ENCODE data around the gene MAP2K3. TPM values are rescaled to one million over a fixed set of nuclear protein-coding genes. Genes with fewer than 3 reads are reported as not detected.
"Not testable (repeated sequence)": the region's sequence is repeated elsewhere in the genome, so short reads cannot be mapped to it uniquely, and the experiment has no call there.

The MAP2K3 gene
- total RNA-seq, 1 experiment from 2014 or later = 50.9 TPM

- H3K4me1 Mint-ChIP-seq (ENCODE audit: low read depth, unreplicated experiment); H3K9me3 ChIP-seq; BruUV-seq (replicated peaks); H3K9me3 Mint-ChIP-seq (ENCODE audit: unreplicated experiment); DNase-seq; H3K36me3 Mint-ChIP-seq (ENCODE audit: insufficient read depth, unreplicated experiment); H3K4me3 ChIP-seq (ENCODE audit: low read depth, low read length); H3K4me3 Mint-ChIP-seq (ENCODE audit: unreplicated experiment); intact Hi-C loops (cut with micrococcal nuclease; ENCODE audit: unreplicated experiment); H3K27me3 Mint-ChIP-seq (ENCODE audit: insufficient read depth, unreplicated experiment); POLR2A ChIA-PET; H3K36me3 ChIP-seq (ENCODE audit: control insufficient read depth, insufficient read depth, low read length); H3K4me1 ChIP-seq; H3K27ac Mint-ChIP-seq (ENCODE audit: unreplicated experiment); CTCF ChIA-PET; H3K27me3 ChIP-seq (replicated peaks; ENCODE audit: control insufficient read depth, insufficient read depth, low read length): not testable (repeated sequence)
Measured at GRCh38 chr17:21316887-21317500, 32.5 kb downstream of the MAP2K3 start.

- H3K4me1 ChIP-seq; H3K4me1 Mint-ChIP-seq (ENCODE audit: low read depth, unreplicated experiment); H3K4me3 ChIP-seq (ENCODE audit: low read depth, low read length); H3K27me3 ChIP-seq (replicated peaks; ENCODE audit: control insufficient read depth, insufficient read depth, low read length); H3K36me3 ChIP-seq (ENCODE audit: control insufficient read depth, insufficient read depth, low read length); intact Hi-C loops (cut with micrococcal nuclease; ENCODE audit: unreplicated experiment); POLR2A ChIA-PET; DNase-seq; H3K9me3 ChIP-seq; H3K9me3 Mint-ChIP-seq (ENCODE audit: unreplicated experiment); CTCF ChIA-PET; H3K36me3 Mint-ChIP-seq (ENCODE audit: insufficient read depth, unreplicated experiment); H3K4me3 Mint-ChIP-seq (ENCODE audit: unreplicated experiment); BruUV-seq (replicated peaks); H3K27ac Mint-ChIP-seq (ENCODE audit: unreplicated experiment); H3K27me3 Mint-ChIP-seq (ENCODE audit: insufficient read depth, unreplicated experiment): not testable (repeated sequence)
Measured at GRCh38 chr17:21317821-21318220, 33.3 kb downstream of the MAP2K3 start.

GRCh38 chr17:21318439-21318838 is 33.9 kb downstream of the MAP2K3 start:
- Mint-ChIP-seq H3K27me3 (ENCODE audit: insufficient read depth, unreplicated experiment) (peaks cover 4% of the 10 kb centered on the region), H3K4me1 (ENCODE audit: low read depth, unreplicated experiment) (peaks cover 7% of the 10 kb centered on the region), H3K27ac (ENCODE audit: unreplicated experiment) (no peak overlapping the region), H3K4me3 (ENCODE audit: unreplicated experiment) (no peak overlapping the region), H3K9me3 (ENCODE audit: unreplicated experiment) (no peaks in the 10 kb centered on the region), H3K36me3 (ENCODE audit: insufficient read depth, unreplicated experiment) (peaks cover 6% of the 10 kb centered on the region)
- no peak for DNase-seq
- CTCF ChIA-PET = no interaction called here
- H3K36me3 ChIP-seq (ENCODE audit: control insufficient read depth, insufficient read depth, low read length) = no peaks in the 10 kb centered on the region
- no peak overlapping the region for H3K4me3 ChIP-seq (ENCODE audit: low read depth, low read length)
- no peaks in the 10 kb centered on the region for H3K4me1 ChIP-seq
- TF ChIP-seq CTCF (IDR thresholded peaks at IDR 0.05; ENCODE audit: insufficient read depth in 1 of 2, low read depth in 1 of 2, low read length in 1 of 2, severe bottlenecking in 1 of 2, unreplicated experiment in 1 of 2) = no peak
- intact Hi-C loops (cut with micrococcal nuclease; ENCODE audit: unreplicated experiment) = no loop called here
- BruUV-seq (replicated peaks) = no TSS peak
- no peaks in the 10 kb centered on the region for H3K9me3 ChIP-seq
- H3K27me3 ChIP-seq (replicated peaks; ENCODE audit: control insufficient read depth, insufficient read depth, low read length) = no peaks in the 10 kb centered on the region
- POLR2A ChIA-PET = no interaction called here

- H3K27ac Mint-ChIP-seq (ENCODE audit: unreplicated experiment); H3K27me3 ChIP-seq (replicated peaks; ENCODE audit: control insufficient read depth, insufficient read depth, low read length); DNase-seq; H3K4me1 ChIP-seq; intact Hi-C loops (cut with micrococcal nuclease; ENCODE audit: unreplicated experiment); H3K9me3 ChIP-seq; BruUV-seq (replicated peaks); H3K27me3 Mint-ChIP-seq (ENCODE audit: insufficient read depth, unreplicated experiment); H3K36me3 Mint-ChIP-seq (ENCODE audit: insufficient read depth, unreplicated experiment); H3K4me3 ChIP-seq (ENCODE audit: low read depth, low read length); H3K36me3 ChIP-seq (ENCODE audit: control insufficient read depth, insufficient read depth, low read length); H3K4me3 Mint-ChIP-seq (ENCODE audit: unreplicated experiment); H3K4me1 Mint-ChIP-seq (ENCODE audit: low read depth, unreplicated experiment); H3K9me3 Mint-ChIP-seq (ENCODE audit: unreplicated experiment); POLR2A ChIA-PET: not testable (repeated sequence)
- CTCF ChIA-PET = interaction anchor here (0.5 kb wide), 1 partner anchor 19 kb away, joined by 3 read pairs; no protein-coding TSS in a partner anchor
Measured at GRCh38 chr17:21318856-21319255, 34.3 kb downstream of the MAP2K3 start.

- H3K4me1 ChIP-seq; H3K9me3 ChIP-seq; intact Hi-C loops (cut with micrococcal nuclease; ENCODE audit: unreplicated experiment); H3K4me1 Mint-ChIP-seq (ENCODE audit: low read depth, unreplicated experiment); H3K27me3 Mint-ChIP-seq (ENCODE audit: insufficient read depth, unreplicated experiment); H3K4me3 ChIP-seq (ENCODE audit: low read depth, low read length); H3K36me3 Mint-ChIP-seq (ENCODE audit: insufficient read depth, unreplicated experiment); BruUV-seq (replicated peaks); H3K4me3 Mint-ChIP-seq (ENCODE audit: unreplicated experiment); POLR2A ChIA-PET; DNase-seq; H3K9me3 Mint-ChIP-seq (ENCODE audit: unreplicated experiment); H3K36me3 ChIP-seq (ENCODE audit: control insufficient read depth, insufficient read depth, low read length); H3K27ac Mint-ChIP-seq (ENCODE audit: unreplicated experiment); H3K27me3 ChIP-seq (replicated peaks; ENCODE audit: control insufficient read depth, insufficient read depth, low read length): not testable (repeated sequence)
- CTCF ChIA-PET = interaction anchor here (0.5 kb wide), 1 partner anchor 18 kb away, joined by 3 read pairs; no protein-coding TSS in a partner anchor
Measured at GRCh38 chr17:21319256-21319655, 34.7 kb downstream of the MAP2K3 start.

- H3K9me3 ChIP-seq; BruUV-seq (replicated peaks); H3K4me3 Mint-ChIP-seq (ENCODE audit: unreplicated experiment); H3K27me3 ChIP-seq (replicated peaks; ENCODE audit: control insufficient read depth, insufficient read depth, low read length); H3K36me3 ChIP-seq (ENCODE audit: control insufficient read depth, insufficient read depth, low read length); H3K4me1 Mint-ChIP-seq (ENCODE audit: low read depth, unreplicated experiment); POLR2A ChIA-PET; H3K27ac Mint-ChIP-seq (ENCODE audit: unreplicated experiment); H3K9me3 Mint-ChIP-seq (ENCODE audit: unreplicated experiment); H3K4me1 ChIP-seq; H3K36me3 Mint-ChIP-seq (ENCODE audit: insufficient read depth, unreplicated experiment); DNase-seq; H3K4me3 ChIP-seq (ENCODE audit: low read depth, low read length): not testable (repeated sequence)
- CTCF ChIA-PET = interaction anchor here (0.5 to 0.6 kb wide), 2 partner anchors 18 to 36 kb away, joined by 3 read pairs; no protein-coding TSS in a partner anchor
- H3K27me3 Mint-ChIP-seq (ENCODE audit: insufficient read depth, unreplicated experiment) = peaks cover 15% of the 10 kb centered on the region
- intact Hi-C loops (cut with micrococcal nuclease; ENCODE audit: unreplicated experiment) = loop anchor here (5.0 kb wide), 2 partner anchors 38 to 192 kb away; partner anchors contain the start of gene MAP2K3
Measured at GRCh38 chr17:21319686-21320375, 35.3 kb downstream of the MAP2K3 start.
